Activated CD8-positive, alpha-beta memory T cell treated with anti-CD3 and anti-CD28 coated beads for 4 hours (primary cell): ENCODE results near the gene RNF150.
"Not testable (repeated sequence)": the region's sequence is repeated elsewhere in the genome, so short reads cannot be mapped to it uniquely, and the experiment has no call there.

Source experiments
- DNase-seq, 2 donors: peaks; one replicate each; pipeline ENCODE4 v3.0.0-alpha.2; 2020; ENCODE audit warnings: low read depth in 2 of 2

RNF150 gene

DNA sequence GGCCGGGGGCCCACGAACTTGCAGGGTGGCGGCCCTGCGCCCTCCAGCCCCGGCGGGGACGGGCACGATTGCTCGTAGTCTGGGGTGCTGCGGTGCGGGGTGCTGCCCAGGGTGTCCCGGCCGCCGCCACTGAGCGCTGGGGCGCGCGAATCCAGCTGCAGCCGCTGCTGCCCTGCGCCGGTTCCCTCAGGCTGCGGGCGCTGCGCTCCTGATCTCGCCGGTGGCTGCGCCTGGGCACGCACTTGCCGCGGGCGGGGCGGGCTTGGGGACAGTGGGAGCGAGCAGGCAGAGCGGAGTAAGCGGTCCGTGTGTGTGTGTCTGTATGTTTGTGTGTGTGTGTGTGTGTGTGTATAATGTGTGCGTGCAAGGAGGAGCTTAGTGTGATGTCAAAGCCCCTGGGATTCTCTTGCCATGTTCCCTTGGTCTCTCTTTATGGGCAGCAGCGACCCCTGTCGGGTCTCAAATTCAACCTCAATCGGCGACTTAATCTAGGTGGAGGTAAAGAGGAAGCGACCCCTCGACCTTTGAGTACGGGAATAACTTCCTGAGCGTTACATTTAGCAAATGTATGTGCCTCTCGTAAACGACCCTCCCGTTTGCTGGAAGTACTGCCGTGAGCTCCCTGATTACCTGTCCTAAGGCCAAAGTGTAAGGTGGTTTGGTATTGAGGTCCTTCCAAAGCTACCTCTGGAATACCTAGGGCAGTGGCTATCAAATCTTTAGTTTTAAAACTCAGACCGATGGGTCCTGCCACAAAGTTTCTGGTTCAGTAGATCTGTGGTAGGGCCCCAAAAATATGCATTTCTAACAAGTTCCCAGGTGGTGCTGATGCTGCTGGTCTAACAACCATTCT lies at the start of gene RNF150:
TSS of gene RNF150 (minus strand) at position 324 of the 853 bp plus-strand sequence.
- no peak for DNase-seq

DNA sequence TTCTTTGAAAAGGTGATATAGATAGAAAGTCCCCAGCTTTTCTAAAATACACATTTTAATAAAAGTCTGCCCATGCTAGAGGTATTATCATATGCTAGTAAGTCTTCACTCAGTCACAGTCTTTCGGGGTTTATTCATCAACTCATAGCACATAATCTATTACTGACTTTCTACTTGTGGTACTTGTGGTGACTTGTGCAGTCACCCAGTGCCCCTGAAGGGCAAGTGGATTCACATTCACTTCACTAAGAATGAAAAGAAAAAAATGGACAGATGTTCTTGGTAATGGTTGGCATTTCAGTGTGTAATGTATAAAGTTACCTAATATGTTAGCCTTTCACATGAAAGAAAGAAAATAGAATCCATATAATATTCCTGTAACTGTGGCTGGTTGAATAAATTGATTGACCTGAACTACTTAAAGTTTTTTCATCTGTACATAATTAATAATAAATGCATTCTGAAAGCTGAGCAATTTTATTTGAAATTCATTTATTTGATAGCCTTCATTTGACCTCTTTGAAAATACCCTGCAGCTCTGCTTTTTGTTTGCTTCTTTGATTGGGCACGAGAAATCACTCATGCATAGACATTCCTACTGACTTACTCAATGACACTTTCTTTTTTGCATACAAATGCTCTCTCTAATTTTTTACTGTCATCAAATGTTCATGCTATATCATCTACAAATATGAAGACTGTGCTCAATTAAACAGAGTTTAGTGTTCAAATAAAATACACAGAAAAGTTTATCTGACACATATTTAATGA lies 47.9 kb upstream of the RNF150 start:
- no peak for DNase-seq

DNA sequence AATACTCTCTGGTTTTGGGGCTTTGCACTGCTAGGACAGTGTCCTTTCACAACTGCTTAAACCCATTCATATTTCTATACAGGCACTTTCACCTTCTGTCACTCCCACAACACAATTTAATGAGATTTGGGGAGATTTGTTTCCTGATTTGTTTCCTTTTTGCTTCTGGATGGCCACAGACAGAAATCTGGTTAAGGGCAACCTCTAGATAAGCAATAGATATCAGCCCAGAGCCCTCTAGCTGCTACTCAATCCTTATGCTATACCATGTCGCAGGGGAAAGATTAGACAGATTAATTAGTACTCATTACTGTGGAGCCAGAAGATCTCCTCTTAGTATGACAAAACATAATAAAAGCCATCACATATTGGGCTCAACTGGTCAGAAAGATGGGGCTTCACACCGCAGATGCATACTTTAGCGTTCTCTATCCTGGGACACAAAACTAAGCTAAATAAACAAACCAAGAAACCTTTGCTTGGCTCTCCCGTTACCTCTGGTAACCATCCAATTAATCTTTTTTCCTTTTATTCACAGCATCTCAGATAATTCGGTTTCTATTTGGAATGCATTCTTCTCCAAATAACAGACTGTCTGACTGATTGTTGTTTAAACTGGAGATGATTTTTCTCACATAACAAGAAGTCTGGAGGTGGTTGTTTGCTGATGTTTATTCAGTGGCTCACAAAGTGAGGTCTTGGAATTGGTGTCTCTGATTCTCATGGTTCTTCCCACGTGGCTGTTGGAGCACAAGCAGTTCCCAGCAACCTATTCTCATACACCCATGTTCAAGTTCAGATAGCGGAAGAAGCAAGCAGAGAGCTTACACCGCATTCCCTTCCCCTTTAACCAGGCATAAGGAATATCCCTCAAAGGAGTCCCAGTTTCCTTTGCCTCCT lies 46.5 kb upstream of the RNF150 start:
- no peak for DNase-seq

DNA sequence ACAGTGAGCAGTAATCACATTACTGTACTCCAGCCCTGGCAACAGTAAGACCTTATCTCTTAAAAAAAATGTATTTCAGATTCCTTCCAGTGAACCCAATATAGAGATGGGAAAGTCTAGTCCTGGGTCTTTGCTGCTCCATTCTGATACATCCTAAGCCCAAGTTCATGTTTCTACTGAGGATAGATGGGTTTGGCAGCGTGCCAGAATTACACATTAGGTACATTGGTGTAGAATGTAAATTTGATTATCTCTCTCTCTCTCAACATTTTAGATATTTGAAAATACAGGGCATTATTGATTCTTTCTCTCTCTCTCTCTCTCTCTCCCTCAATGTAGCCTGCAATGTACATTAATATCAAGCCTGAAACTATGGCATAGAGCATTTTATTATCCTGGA lies 43.9 kb upstream of the RNF150 start:
- no peak for DNase-seq

DNA sequence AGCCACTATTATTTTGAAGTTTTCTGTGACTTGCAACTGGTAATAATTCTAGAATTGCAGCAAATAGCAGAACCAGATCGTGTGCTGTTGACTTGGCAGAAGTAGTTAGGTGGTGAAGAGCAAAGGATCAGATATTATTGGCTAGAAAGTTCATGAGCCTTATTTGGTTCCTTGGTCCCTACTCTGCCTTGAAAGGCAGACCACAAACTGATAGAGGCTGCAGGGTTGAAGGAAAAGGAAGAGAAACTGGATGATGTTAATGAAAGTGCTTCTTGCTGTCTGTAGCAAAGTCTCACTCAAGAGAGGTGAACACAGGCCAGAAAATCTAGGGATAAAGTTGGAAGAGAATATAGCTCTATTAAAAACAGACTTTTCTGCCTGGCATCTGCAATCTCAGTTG lies 41.2 kb upstream of the RNF150 start:
- DNase-seq, result no peak

DNA sequence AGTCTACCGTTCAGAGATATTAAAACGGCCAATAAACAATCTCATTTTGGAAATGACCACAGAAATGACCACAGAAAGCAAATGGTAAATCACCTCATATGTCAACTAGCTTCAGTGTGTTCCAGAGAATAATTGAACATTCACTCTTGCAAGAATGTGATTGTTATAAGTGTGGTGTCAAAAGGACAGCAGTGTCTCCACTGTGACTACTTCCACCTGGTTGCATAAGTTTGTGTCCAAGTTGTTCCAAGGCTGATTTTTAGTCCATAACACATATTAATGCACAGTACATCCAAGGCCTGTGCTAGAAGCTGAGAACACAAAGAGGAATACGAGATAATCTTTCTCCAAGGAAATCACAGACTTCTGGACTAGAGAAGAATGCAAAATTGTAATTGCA lies 37.4 kb upstream of the RNF150 start:
- DNase-seq, result no peak

DNA sequence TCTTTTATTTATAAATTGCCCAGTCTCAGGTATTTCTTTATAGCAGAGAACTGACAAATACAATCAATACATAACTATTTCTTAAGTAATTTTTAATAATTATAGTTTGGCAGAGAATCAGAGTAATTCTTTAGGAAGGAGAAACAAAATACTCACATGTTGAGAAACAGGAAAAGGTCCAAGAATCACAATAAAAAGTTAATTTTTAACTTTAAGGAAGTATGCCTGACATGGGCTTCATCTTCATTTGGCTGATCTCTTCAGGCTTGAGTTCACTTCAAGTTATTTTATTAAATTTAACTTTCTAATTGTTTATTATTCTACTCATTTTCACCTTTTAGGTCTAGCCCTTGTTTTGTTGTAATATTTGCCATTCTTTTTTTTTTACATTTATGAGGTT lies 36.1 kb upstream of the RNF150 start:
- DNase-seq, result no peak

DNA sequence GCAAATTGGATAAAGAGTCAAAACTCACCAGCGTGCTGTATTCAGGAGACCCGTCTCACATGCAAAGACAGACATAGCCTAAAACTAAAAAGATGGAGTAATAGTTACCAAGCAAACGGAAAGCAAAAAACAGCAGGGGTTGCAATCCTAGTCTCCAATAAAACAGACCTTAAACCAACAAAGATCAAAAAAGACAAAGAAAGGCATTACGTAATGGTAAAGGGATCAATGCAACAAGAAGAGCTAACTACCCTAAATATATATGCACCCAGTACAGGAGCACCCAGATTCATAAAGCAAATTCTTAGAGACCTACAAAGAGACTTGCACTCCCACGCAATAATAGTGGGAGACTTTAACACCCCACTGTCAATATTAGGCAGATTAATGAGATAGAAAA lies 31.7 kb upstream of the RNF150 start:
- not testable (repeated sequence) for DNase-seq

- no peak for DNase-seq
Observed at GRCh38 chr4:141159027-141159426, 25.8 kb upstream of the RNF150 start.

- no peak for DNase-seq
Observed at GRCh38 chr4:141158219-141158618, 24.9 kb upstream of the RNF150 start.

GRCh38 chr4:141155586-141155985 lies 22.3 kb upstream of the RNF150 start:
- DNase-seq, result no peak

- DNase-seq, result no peak
Observed at GRCh38 chr4:141154725-141155124, 21.5 kb upstream of the RNF150 start.

GRCh38 chr4:141153751-141154510 lies 20.7 kb upstream of the RNF150 start:
- no peak for DNase-seq

DNA sequence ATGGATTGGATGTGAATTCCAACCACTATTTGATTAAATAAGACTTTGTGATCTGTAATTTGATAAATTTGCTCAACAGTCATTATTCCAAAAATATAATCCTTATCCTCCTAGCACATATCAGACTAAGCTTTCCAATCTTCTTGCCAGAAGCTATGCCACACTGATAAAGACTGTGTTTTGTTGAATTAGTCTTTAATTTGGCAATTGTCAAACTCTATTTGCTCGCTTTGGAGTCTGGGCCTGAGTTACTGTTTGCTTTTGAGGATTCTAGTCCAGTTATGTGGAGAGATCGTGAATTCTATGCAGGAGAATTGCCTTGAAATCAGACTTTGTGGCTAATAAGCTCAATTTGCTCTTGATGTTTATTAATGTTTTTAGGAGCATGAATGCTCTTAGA lies 10.9 kb upstream of the RNF150 start:
- DNase-seq, result no peak

DNA sequence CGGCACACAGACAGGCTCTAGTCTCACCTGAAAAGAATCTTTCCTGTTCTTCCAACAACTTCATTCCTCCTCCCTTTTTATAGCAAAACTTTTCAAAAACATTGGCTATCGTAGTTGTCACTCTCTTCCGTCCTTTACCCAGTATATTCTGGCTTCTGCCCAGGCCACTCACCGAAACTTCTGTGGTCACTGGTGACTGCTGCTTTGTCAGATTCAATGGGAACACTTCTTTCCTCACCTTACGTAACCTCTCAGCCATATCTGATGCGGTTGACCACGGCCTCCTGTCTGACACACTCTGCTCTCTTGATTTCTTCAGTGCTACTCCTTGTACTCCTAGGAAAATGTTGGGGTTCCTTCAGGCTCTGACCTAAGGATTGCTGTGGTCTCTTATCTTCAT lies 9.2 kb upstream of the RNF150 start:
- no peak for DNase-seq

- DNase-seq, result no peak
Observed at GRCh38 chr4:141140391-141141200, 7.3 kb upstream of the RNF150 start.

- no peak for DNase-seq
Observed at GRCh38 chr4:141133999-141134995, 1.0 kb upstream of the RNF150 start.

- no peak for DNase-seq
Observed at GRCh38 chr4:141132709-141133145, 542 bp downstream of the RNF150 start.

- no peak for DNase-seq
Observed at GRCh38 chr4:141132072-141132708, 1.1 kb downstream of the RNF150 start.
